ENCODE measurements around the gene ARL15.

DNA sequence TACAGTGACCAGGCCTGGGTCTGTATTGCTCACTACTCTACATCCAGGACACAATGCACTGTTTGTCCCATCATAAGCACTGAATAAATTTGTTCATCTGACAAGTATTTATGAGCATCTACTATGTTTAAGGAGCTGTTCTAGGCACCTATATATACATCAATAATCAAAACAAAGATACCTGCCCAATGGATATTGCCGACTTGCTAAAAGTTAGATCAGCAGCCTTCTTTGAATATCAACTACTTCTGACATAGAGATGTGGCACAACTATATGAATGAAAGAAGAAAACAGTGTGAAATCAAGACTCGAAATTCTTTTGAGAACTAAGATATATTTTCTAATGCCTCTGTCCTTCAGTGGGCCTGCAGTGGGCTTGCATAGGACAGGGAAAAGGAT lies 215.7 kb downstream of the ARL15 start:
- TF ChIP-seq, protein P1, sequence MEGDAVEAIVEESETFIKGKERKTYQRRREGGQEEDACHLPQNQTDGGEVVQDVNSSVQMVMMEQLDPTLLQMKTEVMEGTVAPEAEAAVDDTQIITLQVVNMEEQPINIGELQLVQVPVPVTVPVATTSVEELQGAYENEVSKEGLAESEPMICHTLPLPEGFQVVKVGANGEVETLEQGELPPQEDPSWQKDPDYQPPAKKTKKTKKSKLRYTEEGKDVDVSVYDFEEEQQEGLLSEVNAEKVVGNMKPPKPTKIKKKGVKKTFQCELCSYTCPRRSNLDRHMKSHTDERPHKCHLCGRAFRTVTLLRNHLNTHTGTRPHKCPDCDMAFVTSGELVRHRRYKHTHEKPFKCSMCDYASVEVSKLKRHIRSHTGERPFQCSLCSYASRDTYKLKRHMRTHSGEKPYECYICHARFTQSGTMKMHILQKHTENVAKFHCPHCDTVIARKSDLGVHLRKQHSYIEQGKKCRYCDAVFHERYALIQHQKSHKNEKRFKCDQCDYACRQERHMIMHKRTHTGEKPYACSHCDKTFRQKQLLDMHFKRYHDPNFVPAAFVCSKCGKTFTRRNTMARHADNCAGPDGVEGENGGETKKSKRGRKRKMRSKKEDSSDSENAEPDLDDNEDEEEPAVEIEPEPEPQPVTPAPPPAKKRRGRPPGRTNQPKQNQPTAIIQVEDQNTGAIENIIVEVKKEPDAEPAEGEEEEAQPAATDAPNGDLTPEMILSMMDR (IDR thresholded peaks at IDR 0.05; ENCODE audit: borderline replicate concordance, extremely low read depth, low read length, poor library complexity, severe bottlenecking): no peak
- TF ChIP-seq EZH2 (IDR thresholded peaks at IDR 0.05; ENCODE audit: borderline replicate concordance, low read depth, low read length, severe bottlenecking): no peak
